Gastrocnemius medialis (tissue), 4 donors: ENCODE data around the gene RAI1.
"Not testable (repeated sequence)": the region's sequence is repeated elsewhere in the genome, so short reads cannot be mapped to it uniquely, and the experiment has no call there.

Experiments used
- POLR2A ChIP-seq, 2 donors: fragments of 450-650 bp; IDR thresholded peaks; one replicate each; pipeline ENCODE4 v1.6.1; 2017; ENCODE audit warnings: antibody characterized with exemption in 2 of 2, mild to moderate bottlenecking in 2 of 2, moderate library complexity in 2 of 2
- TF ChIP-seq, protein P1 (sequence below), 5 experiments: fragments of 450-650 bp in 3 of 5; fragments of 200-600 bp in 2 of 5; sonication (generic) in 2 of 5; IDR thresholded peaks in 4 of 5; conservative IDR thresholded peaks in 1 of 5; 1 replicate in 4 of 5; 2 replicates in 1 of 5; pipeline ENCODE4 v1.5.1; 2016 to 2019; ENCODE audit warnings: antibody characterized with exemption in 5 of 5, mild to moderate bottlenecking in 3 of 5, moderate library complexity in 3 of 5

GRCh38 chr17:17645148-17645547, 36.1 kb upstream of the RAI1 start:
- TF ChIP-seq, protein P1, sequence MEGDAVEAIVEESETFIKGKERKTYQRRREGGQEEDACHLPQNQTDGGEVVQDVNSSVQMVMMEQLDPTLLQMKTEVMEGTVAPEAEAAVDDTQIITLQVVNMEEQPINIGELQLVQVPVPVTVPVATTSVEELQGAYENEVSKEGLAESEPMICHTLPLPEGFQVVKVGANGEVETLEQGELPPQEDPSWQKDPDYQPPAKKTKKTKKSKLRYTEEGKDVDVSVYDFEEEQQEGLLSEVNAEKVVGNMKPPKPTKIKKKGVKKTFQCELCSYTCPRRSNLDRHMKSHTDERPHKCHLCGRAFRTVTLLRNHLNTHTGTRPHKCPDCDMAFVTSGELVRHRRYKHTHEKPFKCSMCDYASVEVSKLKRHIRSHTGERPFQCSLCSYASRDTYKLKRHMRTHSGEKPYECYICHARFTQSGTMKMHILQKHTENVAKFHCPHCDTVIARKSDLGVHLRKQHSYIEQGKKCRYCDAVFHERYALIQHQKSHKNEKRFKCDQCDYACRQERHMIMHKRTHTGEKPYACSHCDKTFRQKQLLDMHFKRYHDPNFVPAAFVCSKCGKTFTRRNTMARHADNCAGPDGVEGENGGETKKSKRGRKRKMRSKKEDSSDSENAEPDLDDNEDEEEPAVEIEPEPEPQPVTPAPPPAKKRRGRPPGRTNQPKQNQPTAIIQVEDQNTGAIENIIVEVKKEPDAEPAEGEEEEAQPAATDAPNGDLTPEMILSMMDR (IDR thresholded peaks at IDR 0.05 in 4 of 5, conservative IDR thresholded peaks at IDR 0.05 in 1 of 5): not testable (repeated sequence)
- not testable (repeated sequence) for TF ChIP-seq POLR2A (IDR thresholded peaks at IDR 0.05)
